Measurements from ENCODE around the gene GPC6. TPM values are rescaled to one million over a fixed set of nuclear protein-coding genes. Genes with fewer than 3 reads are reported as not detected.
"Not testable (repeated sequence)": the region's sequence is repeated elsewhere in the genome, so short reads cannot be mapped to it uniquely, and the experiment has no call there.

The GPC6 gene
- 6.5 TPM for polyA plus RNA-seq (2013, experiment 1 of 2; ENCODE audit: insufficient read length)
- 11.5 TPM for polyA plus RNA-seq (2013, experiment 2 of 2; ENCODE audit: insufficient read length)

- DNase-seq, result peak; percentile 95
Observed at GRCh38 chr13:93226623-93227279, at the start of gene GPC6. Gene GPC6 (plus strand): TSS chr13:93226807.

DNA sequence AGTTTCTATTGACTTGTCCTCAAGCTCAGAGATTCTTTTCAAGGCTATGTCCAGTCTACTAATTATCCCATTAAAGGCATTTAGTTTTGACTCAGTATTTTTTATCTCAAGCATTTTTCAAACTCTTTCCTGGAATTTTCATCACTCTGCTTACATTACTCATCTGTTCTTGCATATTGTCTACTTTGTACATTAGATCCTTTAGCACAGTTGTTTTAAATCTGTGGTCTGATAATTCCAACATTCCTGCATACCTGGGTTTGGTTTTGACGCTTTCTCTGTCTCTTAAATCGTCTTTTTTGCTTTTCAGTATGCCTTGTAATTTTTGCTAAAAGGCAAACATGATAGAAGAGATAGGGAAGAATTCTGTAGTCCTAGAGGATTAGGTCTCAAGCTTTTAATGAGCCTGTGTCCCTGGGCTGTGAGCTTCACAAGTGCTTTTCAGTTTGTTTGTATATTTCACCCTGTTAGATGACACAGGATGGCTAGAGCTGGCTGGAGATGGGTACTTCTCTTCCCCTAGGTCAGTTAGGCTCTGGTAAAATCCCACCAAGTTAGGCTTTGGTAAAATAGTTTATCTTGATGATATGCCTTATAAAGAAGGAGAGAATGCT, 46.1 kb upstream of the GPC6 start:
- peak; percentile 64 for DNase-seq

DNA sequence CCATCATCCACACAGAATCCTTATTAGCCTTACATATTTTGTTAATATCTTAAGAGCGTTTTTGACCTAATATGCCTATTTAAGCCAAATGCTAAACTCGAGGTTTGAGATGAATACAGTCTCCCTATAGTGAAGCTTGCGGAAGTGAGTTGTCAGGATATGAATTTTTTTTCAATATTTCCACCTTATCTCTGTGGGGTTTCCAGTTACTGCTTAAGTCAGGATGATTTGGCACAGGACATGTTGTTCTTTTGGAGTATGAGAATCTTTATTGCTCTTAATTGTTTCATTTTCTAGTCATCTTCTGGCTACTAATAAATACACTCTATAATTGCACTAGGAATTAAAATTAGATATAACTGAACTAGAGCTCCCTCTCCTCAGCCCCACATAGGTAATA, 44.2 kb upstream of the GPC6 start:
- no peak for DNase-seq

- DNase-seq, result no peak
Observed at GRCh38 chr13:93183302-93183701, 43.3 kb upstream of the GPC6 start.

DNA sequence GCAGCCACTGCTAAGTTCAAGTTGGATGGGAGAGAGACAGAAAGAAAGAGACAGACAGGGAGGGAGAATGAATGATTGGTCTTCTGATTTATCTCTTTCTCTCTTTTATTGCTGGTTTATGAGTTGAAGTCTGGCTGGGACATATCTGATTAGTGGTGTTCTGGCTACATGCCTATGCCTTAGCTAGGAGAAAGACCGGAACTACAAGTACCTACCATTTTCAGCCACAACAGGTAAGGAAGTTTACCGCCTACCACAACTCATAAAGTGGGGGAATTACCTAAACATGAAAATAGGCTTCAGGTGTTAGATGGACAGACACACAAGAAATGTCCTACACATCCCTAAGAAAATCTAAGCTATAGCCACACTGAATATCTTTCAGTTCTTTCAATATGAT, 36.6 kb upstream of the GPC6 start:
- DNase-seq, result no peak

DNA sequence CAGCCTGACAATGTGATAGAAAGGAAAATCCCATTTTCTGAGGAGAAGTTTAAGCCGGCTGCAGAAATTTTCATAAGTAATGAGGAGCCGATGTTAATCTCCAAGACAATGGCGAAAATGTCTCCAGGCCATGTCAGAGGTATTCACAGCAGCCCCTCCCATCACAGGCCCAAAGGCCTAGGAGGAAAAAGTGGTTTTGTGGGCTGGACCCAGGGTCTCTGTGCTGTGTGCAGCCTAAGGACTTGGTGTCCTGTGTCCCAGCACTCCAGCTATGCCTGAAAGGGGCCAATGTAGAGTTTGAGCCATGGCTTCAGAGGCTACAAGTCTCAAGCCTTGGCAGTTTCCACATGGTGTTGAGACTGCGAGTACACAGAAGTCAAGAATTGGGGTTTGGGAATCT, 32.9 kb upstream of the GPC6 start:
- DNase-seq, result no peak

DNA sequence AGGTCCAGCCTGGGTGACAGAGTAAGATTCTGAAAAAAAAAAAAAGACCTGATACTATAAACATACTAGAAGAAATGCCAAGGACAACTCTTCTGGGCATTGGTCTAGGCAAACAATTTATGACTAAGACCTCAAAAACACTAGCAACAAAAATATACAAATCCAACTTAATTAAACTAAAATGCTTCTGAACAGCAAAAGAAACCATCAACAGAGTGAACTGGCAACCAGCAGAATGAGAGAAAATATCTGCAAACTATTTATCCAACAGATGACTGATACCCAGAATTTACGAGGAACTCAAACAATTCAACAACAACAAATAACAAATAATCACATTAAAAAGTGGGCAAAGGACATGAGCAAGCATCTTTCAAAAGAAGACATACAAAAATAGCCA, 26.8 kb upstream of the GPC6 start:
- no peak for DNase-seq

DNA sequence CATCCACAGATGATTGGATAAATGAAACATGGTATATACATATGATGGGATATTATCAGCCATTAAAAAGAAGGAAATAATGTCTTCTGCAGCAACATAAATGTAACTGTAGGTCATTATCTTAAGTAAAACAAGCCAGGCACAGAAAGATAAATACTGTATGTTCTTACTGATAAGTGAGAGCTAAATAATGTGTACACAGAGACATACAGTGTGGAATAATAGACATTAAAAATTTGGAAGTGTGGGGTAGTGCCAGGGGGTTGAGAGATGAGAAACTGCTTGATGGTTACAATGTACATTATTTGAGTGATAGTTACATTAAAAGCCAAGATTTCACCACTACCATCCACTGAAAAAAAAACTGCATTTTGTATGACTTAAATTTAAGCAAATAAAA, 26.0 kb upstream of the GPC6 start:
- DNase-seq, result no peak

- DNase-seq, result no peak
Observed at GRCh38 chr13:93201992-93202558, 24.5 kb upstream of the GPC6 start.

DNA sequence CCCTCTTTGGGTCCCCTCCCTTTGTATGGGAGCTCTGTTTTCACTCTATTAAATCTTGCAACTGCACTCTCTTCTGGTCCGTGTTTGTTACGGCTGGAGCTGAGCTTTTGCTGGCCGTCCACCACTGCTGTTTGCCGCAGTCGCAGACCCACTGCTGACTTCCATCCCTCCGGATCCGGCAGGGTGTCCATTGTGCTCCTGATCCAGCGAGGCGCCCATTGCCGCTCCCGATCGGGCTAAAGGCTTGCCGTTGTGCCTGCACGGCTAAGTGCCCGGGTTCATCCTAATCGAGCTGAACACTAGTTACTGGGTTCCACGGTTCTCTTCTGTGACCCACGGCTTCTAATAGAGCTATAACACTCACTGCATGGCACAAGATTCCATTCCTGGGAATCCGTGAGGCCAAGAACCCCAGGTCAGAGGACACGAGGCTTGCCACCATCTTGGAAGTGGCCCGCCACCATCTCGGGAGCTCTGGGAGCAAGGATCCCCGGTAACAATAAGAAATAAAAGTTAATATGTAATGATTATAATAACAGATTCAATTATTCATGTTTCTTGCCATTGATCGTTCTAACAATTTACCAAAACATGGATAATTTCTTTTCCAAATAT, 19.7 kb upstream of the GPC6 start:
- DNase-seq, result not testable (repeated sequence)

- no peak for DNase-seq
Observed at GRCh38 chr13:93216122-93216521, 10.5 kb upstream of the GPC6 start.

DNA sequence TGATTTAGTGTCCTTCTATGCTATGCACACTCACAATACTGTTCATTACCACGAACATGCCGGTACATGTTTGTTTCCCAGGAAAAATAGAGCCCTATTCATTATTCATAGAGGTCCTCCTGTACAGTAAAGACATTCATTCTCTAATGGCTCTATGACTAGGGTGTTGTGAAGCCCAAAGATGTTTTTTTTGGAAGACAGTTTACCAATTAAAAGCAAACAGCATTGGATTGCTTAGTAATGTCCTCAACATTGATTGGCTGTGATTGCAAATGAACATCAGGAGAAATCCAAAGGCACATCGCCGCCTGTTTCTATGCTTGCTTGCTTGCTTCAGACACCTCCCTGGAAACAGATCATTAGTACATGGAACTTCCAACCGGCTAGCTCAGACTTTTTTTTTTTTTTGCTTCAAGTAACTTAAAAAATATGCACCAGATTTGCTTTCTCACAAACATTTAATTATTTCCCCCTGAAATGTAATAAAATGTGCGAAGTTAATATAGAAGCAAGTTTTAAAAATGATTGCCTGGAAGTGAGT, 8.8 kb upstream of the GPC6 start:
- no peak for DNase-seq

GRCh38 chr13:93218583-93218982, 8.0 kb upstream of the GPC6 start:
- DNase-seq, result no peak

DNA sequence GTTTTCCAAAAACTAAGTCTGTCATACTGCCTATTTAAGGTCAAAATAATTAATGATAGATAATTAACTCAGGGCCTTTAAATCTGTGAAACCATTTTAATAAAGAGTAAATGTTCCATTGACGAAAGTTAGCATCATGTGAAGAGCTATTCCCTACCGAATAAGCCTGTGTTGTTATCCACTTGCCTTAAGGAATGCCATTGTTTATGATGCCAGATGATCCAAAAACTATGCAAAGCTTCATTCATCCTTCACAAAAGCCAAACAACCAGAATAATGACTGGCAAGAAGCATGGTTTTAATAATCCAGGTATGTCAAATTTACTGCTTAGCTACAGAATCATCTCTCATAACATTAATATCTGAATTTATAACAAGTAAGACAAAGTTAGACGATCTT, 6.5 kb upstream of the GPC6 start:
- DNase-seq, result no peak

- DNase-seq, result no peak
Observed at GRCh38 chr13:93222976-93223375, 3.6 kb upstream of the GPC6 start.

GRCh38 chr13:93224535-93224934, 2.1 kb upstream of the GPC6 start:
- peak; percentile 88 for DNase-seq

DNA sequence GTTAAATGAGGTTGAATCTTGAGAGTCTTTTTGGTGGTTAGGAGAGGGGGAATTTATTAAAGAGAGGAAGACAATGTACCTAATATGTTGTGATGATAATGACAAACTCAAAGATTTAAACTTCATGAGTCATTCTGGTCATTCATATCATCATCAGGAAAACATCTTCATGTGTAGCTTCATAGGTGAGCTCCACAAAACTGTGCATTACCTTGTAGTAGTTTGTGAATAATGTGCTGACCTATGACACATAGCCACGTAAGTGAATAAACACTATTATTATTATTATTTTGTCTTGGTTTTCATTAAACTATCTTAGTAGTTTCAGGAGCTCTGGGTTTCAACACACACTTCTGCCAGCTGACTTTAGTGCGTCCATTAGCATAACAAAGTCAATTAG, 997 bp upstream of the GPC6 start:
- DNase-seq, result no peak

- no peak for DNase-seq
Observed at GRCh38 chr13:93226065-93226622, 463 bp upstream of the GPC6 start.

- peak; percentile 65 for DNase-seq
Observed at GRCh38 chr13:93227280-93227877, 772 bp downstream of the GPC6 start.

- peak; percentile 93 for DNase-seq
Observed at GRCh38 chr13:93227878-93228642, 1.5 kb downstream of the GPC6 start.

GRCh38 chr13:93228643-93228937, 2.0 kb downstream of the GPC6 start:
- DNase-seq, result no peak

- DNase-seq, result peak; percentile 64
Observed at GRCh38 chr13:93230261-93230855, 3.8 kb downstream of the GPC6 start.

All from fibroblast of skin of back (primary cell).